ENCODE data around the gene SLC29A2.
A peak's percentile ranks its signal among the peaks of the same experiment; 100 is the strongest.

The SLC29A2 gene

DNA sequence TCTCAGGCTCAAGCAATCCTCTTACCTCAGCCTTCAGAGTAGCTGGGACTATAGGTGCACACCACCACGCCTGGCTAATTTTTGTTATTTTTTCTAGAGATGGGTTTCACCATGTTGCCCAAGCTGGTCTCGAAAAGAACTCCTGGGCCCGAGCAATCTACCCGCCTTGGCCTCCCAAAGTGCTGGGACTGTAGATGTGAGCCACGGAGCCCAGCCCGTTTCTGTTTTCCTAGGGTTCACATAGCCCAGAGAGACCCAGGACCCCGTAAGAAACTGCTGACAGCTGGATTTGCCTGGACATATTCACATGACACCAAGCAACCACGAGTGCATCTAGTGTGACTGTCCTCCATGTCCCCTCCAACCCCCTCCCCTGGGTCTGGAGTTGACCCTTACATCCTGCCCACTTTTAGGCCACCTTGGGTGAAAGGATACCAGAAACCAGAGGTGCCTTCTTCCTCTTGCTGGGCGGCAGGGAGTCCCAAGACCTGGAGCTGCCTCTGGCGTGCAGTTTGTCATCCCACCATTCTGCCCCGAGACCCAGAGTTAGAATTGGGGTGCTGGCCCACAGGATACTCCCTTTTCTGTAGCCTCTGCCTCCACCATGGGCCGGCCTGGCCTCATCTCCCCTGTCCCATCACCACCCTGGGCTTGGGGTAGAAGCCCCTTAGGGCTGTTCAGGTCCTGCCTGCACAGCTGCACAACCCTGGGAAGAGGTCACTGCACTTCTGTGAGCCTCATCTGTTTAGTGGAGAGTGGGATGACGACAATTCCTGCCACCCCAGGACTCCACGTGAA lies 31.7 kb downstream of the SLC29A2 start:
- DNase-seq (ENCODE audit: low spot score in 2 of 2) (no peak), ATAC-seq (replicated peaks; ENCODE audit: extremely low read depth, poor library complexity, severe bottlenecking) (no peak)
- H3K4me1 Mint-ChIP-seq: peaks cover 45% of the 10 kb centered on the region
- H3K27ac Mint-ChIP-seq (ENCODE audit: low read depth): no peak overlapping the region
- H3K9me3 Mint-ChIP-seq: no peaks in the 10 kb centered on the region
- H3K27me3 Mint-ChIP-seq: no peaks in the 10 kb centered on the region
- H3K4me3 Mint-ChIP-seq: no peak overlapping the region
- H3K36me3 Mint-ChIP-seq (ENCODE audit: insufficient read depth): peaks cover 31% of the 10 kb centered on the region

- Mint-ChIP-seq H3K27me3 (no peaks in the 10 kb centered on the region), H3K4me1 (peaks cover 38% of the 10 kb centered on the region), H3K4me3 (no peak overlapping the region), H3K36me3 (ENCODE audit: insufficient read depth) (peaks cover 25% of the 10 kb centered on the region), H3K9me3 (no peaks in the 10 kb centered on the region), H3K27ac (ENCODE audit: low read depth) (peak overlapping the region; percentile 41)
- ATAC-seq (replicated peaks; ENCODE audit: extremely low read depth, poor library complexity, severe bottlenecking): no peak
- DNase-seq (ENCODE audit: low spot score in 2 of 2): no peak
Observed at GRCh38 chr11:66339162-66339675, 32.3 kb downstream of the SLC29A2 start.

DNA sequence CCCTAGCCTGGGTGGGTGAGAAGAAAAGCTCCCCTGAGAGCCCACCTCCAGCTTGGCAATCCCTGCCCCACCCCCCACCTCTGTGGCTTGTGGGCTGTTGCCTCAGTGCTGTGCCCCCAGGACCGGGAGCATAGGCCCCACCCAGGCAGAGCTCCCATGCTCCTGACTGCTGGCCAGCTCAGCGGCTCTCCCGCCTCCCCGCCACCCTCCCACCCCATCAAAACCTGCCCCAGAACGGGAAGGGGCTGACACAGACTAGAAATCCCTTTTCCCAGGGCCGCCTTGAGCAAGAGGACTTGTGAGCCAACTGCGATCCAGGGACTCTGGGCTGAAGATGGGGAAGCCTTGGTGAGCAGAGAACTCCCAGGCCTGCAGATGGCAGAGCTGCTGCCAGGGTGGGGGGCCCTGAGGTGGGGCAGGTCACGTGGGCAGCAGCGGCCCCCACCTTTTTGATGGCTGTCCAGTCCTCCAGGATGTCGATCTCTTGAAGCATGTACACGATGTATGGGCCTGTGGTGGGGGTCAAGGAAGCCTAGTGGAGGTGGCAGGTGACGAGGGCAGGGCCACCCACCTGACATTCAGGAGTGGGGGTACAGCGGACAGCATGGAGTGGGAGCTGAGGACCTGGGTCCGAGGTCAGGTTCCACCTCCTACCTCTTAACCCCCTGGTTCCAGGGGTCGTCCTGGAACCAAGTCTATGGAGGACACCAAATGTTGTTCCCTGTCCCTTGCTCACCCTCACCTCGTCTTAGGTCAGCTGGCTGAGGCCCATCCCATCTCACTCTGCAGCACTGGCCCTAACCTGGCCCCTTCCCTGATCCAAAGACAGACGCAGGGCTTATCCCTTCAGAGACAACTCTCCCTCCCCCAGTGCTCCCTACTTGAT lies 33.0 kb downstream of the SLC29A2 start:
- H3K9me3 Mint-ChIP-seq: no peaks in the 10 kb centered on the region
- DNase-seq (ENCODE audit: low spot score in 2 of 2) (no peak), ATAC-seq (replicated peaks; ENCODE audit: extremely low read depth, poor library complexity, severe bottlenecking) (no peak)
- H3K27me3 Mint-ChIP-seq: no peaks in the 10 kb centered on the region
- H3K4me3 Mint-ChIP-seq: no peak overlapping the region
- peaks cover 25% of the 10 kb centered on the region for H3K36me3 Mint-ChIP-seq (ENCODE audit: insufficient read depth)
- peak overlapping the region; percentile 41 for H3K27ac Mint-ChIP-seq (ENCODE audit: low read depth)
- peaks cover 35% of the 10 kb centered on the region for H3K4me1 Mint-ChIP-seq

GRCh38 chr11:66337103-66337899 lies 34.3 kb downstream of the SLC29A2 start:
- peak overlapping the region; percentile 69 for H3K4me3 Mint-ChIP-seq
- DNase-seq (ENCODE audit: low spot score in 2 of 2): no peak
- H3K36me3 Mint-ChIP-seq (ENCODE audit: insufficient read depth): peaks cover 24% of the 10 kb centered on the region

GRCh38 chr11:66336234-66337102 lies 35.1 kb downstream of the SLC29A2 start, which contains the start of gene RIN1:
RIN1 (minus strand) TSS chr11:66336434; CDS start chr11:66336402, 32 bp downstream.
- peak within 1 kb of the TSS; percentile 69 for H3K4me3 Mint-ChIP-seq
- DNase-seq (ENCODE audit: low spot score in 2 of 2) (peak in 1 of 2 donors; percentile 36), ATAC-seq (replicated peaks; ENCODE audit: extremely low read depth, poor library complexity, severe bottlenecking) (peak; percentile 84)
- peaks cover 19% of the 10 kb centered on the region for H3K4me1 Mint-ChIP-seq
- no peaks in the 10 kb centered on the region for H3K9me3 Mint-ChIP-seq
- no peaks in the 10 kb centered on the region for H3K27me3 Mint-ChIP-seq
- peaks cover 20% of the 10 kb centered on the region for H3K36me3 Mint-ChIP-seq (ENCODE audit: insufficient read depth)
- peak within 1 kb of the TSS; percentile 80 for H3K27ac Mint-ChIP-seq (ENCODE audit: low read depth)

More at GRCh38 chr11:66337103-66337899, 34.3 kb downstream of the SLC29A2 start:
- ATAC-seq (replicated peaks; ENCODE audit: extremely low read depth, poor library complexity, severe bottlenecking): no peak
- H3K4me1 Mint-ChIP-seq: peaks cover 24% of the 10 kb centered on the region
- H3K27ac Mint-ChIP-seq (ENCODE audit: low read depth): peak overlapping the region; percentile 80
- H3K9me3 Mint-ChIP-seq: no peaks in the 10 kb centered on the region
- H3K27me3 Mint-ChIP-seq: no peaks in the 10 kb centered on the region

GRCh38 chr11:66335531-66336233 lies 35.9 kb downstream of the SLC29A2 start:
- no peak for ATAC-seq (replicated peaks; ENCODE audit: extremely low read depth, poor library complexity, severe bottlenecking)
- H3K4me3 Mint-ChIP-seq: peak overlapping the region; percentile 69

GRCh38 chr11:66334605-66335442 lies 36.7 kb downstream of the SLC29A2 start:
- ATAC-seq (replicated peaks; ENCODE audit: extremely low read depth, poor library complexity, severe bottlenecking) (no peak), DNase-seq (ENCODE audit: low spot score in 2 of 2) (no peak)
- Mint-ChIP-seq H3K36me3 (ENCODE audit: insufficient read depth) (peaks cover 15% of the 10 kb centered on the region), H3K27ac (ENCODE audit: low read depth) (peak overlapping the region; percentile 85), H3K27me3 (no peaks in the 10 kb centered on the region), H3K4me3 (no peak overlapping the region), H3K4me1 (peaks cover 18% of the 10 kb centered on the region), H3K9me3 (no peaks in the 10 kb centered on the region)

More at GRCh38 chr11:66335531-66336233, 35.9 kb downstream of the SLC29A2 start:
- no peak for DNase-seq (ENCODE audit: low spot score in 2 of 2)
- H3K4me1 Mint-ChIP-seq: peaks cover 18% of the 10 kb centered on the region
- H3K36me3 Mint-ChIP-seq (ENCODE audit: insufficient read depth): peaks cover 18% of the 10 kb centered on the region
- no peaks in the 10 kb centered on the region for H3K27me3 Mint-ChIP-seq
- peak overlapping the region; percentile 80 for H3K27ac Mint-ChIP-seq (ENCODE audit: low read depth)
- no peaks in the 10 kb centered on the region for H3K9me3 Mint-ChIP-seq

DNA sequence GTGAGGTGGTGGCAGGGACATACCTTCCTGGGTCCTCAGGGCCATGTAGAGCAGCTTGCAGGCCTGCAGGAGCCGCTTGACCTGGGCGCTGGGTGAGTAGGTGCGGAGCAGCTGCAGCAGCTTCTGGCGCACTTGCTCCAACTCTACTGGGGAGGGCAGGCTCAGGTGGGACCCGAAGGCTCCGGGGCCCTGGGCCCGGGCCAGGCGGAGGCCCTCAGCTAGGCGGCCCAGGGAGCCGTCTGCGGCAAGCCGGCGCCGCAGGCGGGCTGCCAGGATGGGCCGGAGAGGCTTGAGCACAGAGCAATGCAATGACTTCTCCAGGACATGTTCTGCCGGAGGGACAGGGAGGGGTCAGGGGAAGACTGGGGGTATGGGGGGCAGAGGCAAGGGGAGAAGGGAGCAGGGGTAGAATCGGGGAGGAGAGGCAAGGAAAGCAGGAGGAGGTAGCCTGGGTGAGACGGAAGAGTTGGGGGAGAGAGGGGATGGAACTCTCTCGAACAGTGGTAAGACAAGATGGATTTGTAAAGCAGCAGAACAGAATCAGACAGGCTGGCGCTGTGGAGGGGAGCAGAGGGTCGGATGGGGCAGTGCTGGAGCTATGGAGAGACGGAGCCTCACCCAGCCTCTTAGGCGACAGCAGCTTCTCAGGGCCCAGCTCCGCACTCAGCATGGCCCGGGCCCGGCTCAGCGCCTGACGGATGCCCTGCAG lies 37.5 kb downstream of the SLC29A2 start:
- Mint-ChIP-seq H3K27ac (ENCODE audit: low read depth) (peak overlapping the region; percentile 85), H3K27me3 (no peaks in the 10 kb centered on the region), H3K9me3 (no peaks in the 10 kb centered on the region), H3K4me3 (no peak overlapping the region), H3K36me3 (ENCODE audit: insufficient read depth) (peaks cover 13% of the 10 kb centered on the region), H3K4me1 (peaks cover 18% of the 10 kb centered on the region)
- no peak for DNase-seq (ENCODE audit: low spot score in 2 of 2)
- no peak for ATAC-seq (replicated peaks; ENCODE audit: extremely low read depth, poor library complexity, severe bottlenecking)

DNA sequence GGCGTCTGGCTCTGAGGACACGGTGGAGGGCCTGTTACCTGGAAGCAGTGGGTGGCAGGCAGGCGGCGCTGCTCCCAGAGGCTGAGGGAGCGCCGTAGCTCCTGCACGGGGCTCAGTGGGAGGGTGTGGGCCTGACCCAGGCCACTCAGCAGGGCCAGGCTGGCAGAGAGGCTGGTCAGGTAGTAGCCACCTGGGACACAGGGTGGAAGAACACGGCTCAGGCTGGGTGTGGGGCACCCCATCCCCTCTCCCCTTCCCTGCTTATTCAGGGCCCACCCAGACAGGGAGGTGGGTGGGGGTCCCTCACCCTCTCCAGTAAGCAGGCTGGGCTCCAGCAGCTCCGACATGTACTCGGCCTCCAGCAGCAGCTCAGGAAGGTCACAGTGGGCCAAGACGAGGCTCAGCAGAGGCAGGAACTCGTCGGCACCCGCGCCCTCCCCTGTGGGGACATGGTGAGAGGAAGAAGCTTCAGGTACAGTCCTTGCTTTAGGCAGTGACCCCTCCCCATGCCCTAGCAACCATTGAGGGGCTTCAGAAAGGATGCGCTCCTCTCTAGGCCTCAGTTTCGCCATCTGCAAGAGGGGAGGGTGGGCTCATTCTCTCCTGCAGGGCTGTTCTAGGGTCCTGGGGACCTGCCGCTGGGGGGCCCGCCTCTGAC lies 38.2 kb downstream of the SLC29A2 start:
- peaks cover 22% of the 10 kb centered on the region for H3K4me1 Mint-ChIP-seq
- no peaks in the 10 kb centered on the region for H3K9me3 Mint-ChIP-seq
- H3K4me3 Mint-ChIP-seq: no peak overlapping the region
- H3K27ac Mint-ChIP-seq (ENCODE audit: low read depth): no peak overlapping the region
- no peaks in the 10 kb centered on the region for H3K27me3 Mint-ChIP-seq
- no peak for DNase-seq (ENCODE audit: low spot score in 2 of 2)
- no peak for ATAC-seq (replicated peaks; ENCODE audit: extremely low read depth, poor library complexity, severe bottlenecking)
- H3K36me3 Mint-ChIP-seq (ENCODE audit: insufficient read depth): peaks cover 13% of the 10 kb centered on the region

All from central memory CD8-positive, alpha-beta T cell (primary cell).